Neural cell (in vitro differentiated cells): ENCODE results near the gene NKX2-2. TPM values are rescaled to one million over a fixed set of nuclear protein-coding genes. Genes with fewer than 3 reads are reported as not detected.

Experiments used
- H2AFZ ChIP-seq: fragments of 200-600, 300-800 bp; sonication (generic), shearing (Covaris generic); 2 replicates; pipeline ENCODE4 v1.6.0; 2014; ENCODE audit warnings: low read depth, mild to moderate bottlenecking, antibody characterized with exemption, low read length, moderate library complexity
- H3F3A ChIP-seq: fragments of 200-600 bp; shearing (Covaris generic); 2 replicates; pipeline ENCODE4 v1.6.1; 2016; ENCODE audit warnings: mild to moderate bottlenecking, moderate library complexity, mixed read lengths, antibody characterized with exemption, low read length; ENCODE audit not compliant: insufficient read depth, poor library complexity, severe bottlenecking
- H3K27ac ChIP-seq: fragments of 200-600, 300-800 bp; sonication (generic), shearing (Covaris generic); 2 replicates; pipeline ENCODE4 v1.5.1; 2014; ENCODE audit warnings: mild to moderate bottlenecking, low read length, moderate library complexity
- H3K27me3 ChIP-seq: fragments of 300-800, 200-600 bp; sonication (generic), shearing (Covaris generic); 2 replicates; pipeline ENCODE4 v1.6.0; 2014; ENCODE audit warnings: mild to moderate bottlenecking, low read depth, low read length, moderate library complexity; ENCODE audit not compliant: insufficient read depth
- H3K36me3 ChIP-seq: fragments of 300-800, 200-600 bp; sonication (generic), shearing (Covaris generic); 2 replicates; pipeline ENCODE4 v1.5.1; 2014; ENCODE audit warnings: mild to moderate bottlenecking, antibody characterized with exemption, low read length, moderate library complexity; ENCODE audit not compliant: insufficient read depth
- H3K4me2 ChIP-seq: fragments of 300-800, 200-600 bp; sonication (generic), shearing (Covaris generic); 2 replicates; pipeline ENCODE4 v1.6.0; 2014; ENCODE audit warnings: mild to moderate bottlenecking, low read length
- H3K4me3 ChIP-seq: fragments of 300-800, 200-600 bp; sonication (generic), shearing (Covaris generic); 2 replicates; pipeline ENCODE4 v1.5.1; 2014; ENCODE audit warnings: mild to moderate bottlenecking, low read length, moderate library complexity
- H3K79me2 ChIP-seq: fragments of 200-600 bp; shearing (Covaris generic); replicated peaks from 2 replicates; pipeline ENCODE4 v1.6.0; 2014; ENCODE audit warnings: mild to moderate bottlenecking, low read length, moderate library complexity; ENCODE audit not compliant: insufficient read depth
- H3K9ac ChIP-seq: fragments of 300-800, 200-600 bp; sonication (generic), shearing (Covaris generic); 2 replicates; pipeline ENCODE4 v1.6.1; 2016; ENCODE audit warnings: mild to moderate bottlenecking, low read length, mixed read lengths
- H3K9me2 ChIP-seq: fragments of 200-600 bp; shearing (Covaris generic); 2 replicates; pipeline ENCODE4 v1.6.1; 2016; ENCODE audit warnings: mild to moderate bottlenecking, low read length, mixed read lengths; ENCODE audit not compliant: insufficient read depth
- H3K9me3 ChIP-seq: fragments of 200-600, 300-800 bp; sonication (generic), shearing (Covaris generic); 2 replicates; pipeline ENCODE4 v1.6.1; 2016; ENCODE audit warnings: mild to moderate bottlenecking, mixed run types, low read length, moderate library complexity, mixed read lengths
- H4K20me1 ChIP-seq: fragments of 200-600 bp; shearing (Covaris generic); 2 replicates; pipeline ENCODE4 v1.6.1; 2016; ENCODE audit warnings: mild to moderate bottlenecking, mixed run types; ENCODE audit not compliant: insufficient read depth
- EP300 ChIP-seq: fragments of 450-650 bp; conservative IDR thresholded peaks from 2 replicates; pipeline ENCODE4 v1.6.1; 2014; ENCODE audit warnings: antibody characterized with exemption, mild to moderate bottlenecking, moderate library complexity; ENCODE audit not compliant: poor library complexity, severe bottlenecking
- EZH2 ChIP-seq: fragments of 200-600, 300-800 bp; shearing (Covaris generic), sonication (generic); IDR thresholded peaks from 2 replicates; pipeline ENCODE4 v1.6.1; 2014; ENCODE audit warnings: antibody characterized with exemption, low read length, borderline replicate concordance, mild to moderate bottlenecking; ENCODE audit not compliant: insufficient read depth, poor library complexity, severe bottlenecking
- MXI1 ChIP-seq: fragments of 450-650 bp; conservative IDR thresholded peaks from 2 replicates; pipeline ENCODE4 v1.6.1; 2014; ENCODE audit warnings: antibody characterized with exemption, mild to moderate bottlenecking; ENCODE audit not compliant: poor library complexity, severe bottlenecking
- POLR2AphosphoS5 ChIP-seq: IDR thresholded peaks from 2 replicates; pipeline ENCODE4 v1.6.1; 2012
- RAD21 ChIP-seq: fragments of 450-650 bp; conservative IDR thresholded peaks from 2 replicates; pipeline ENCODE4 v1.6.1; 2014; ENCODE audit warnings: antibody characterized with exemption, mild to moderate bottlenecking, moderate library complexity
- SMC3 ChIP-seq: fragments of 450-650 bp; conservative IDR thresholded peaks from 2 replicates; pipeline ENCODE4 v1.6.1; 2014; ENCODE audit warnings: antibody characterized with exemption, mild to moderate bottlenecking, moderate library complexity; ENCODE audit not compliant: poor library complexity
- TAF1 ChIP-seq: IDR thresholded peaks from 2 replicates; pipeline ENCODE4 v1.6.1; 2012; ENCODE audit warnings: low read depth
- polyA plus RNA-seq: library from polyadenylated mRNA; depleted of rRNA; stranded (reverse); fragments of >200 nt; gene quantifications from 2 replicates; pipeline ENCODE4 v1.2.3, GENCODE V29; 2014
- TF ChIP-seq, protein P1 (sequence below): IDR thresholded peaks from 2 replicates; pipeline ENCODE4 v1.6.1; 2012; ENCODE audit warnings: borderline replicate concordance
- TF ChIP-seq, protein P2 (sequence below): fragments of 450-650 bp; IDR thresholded peaks from 2 replicates; pipeline ENCODE4 v1.5.1; 2014; ENCODE audit warnings: antibody characterized with exemption, mild to moderate bottlenecking, moderate library complexity; ENCODE audit not compliant: poor library complexity, severe bottlenecking

Gene NKX2-2
- polyA plus RNA-seq, 1 donor from 2014 or later = not detected

DNA sequence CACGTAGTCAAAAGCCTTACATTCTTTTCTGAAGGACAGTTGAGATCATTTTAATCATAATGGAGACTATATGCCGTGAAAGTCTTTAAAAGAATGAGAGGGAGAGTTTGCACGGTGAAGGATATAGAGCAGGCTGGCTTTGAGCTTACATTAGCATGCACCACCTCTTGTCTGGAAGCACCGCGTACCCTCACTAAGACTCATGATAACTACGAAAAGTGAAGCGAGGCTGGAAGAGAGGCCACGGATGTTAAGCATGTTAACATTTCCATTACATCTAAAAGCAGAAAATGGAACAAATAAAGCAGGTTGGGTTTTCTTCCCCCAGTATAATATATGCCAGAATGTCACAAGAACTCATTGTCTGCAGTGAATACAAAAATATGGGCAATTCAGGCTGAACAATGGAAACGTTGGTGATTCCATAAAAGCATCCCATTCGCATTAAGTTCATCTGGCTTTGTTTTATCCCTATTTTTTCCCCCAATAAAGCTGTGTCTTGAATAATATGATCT lies 40.6 kb upstream of the NKX2-2 start:
- Histone ChIP-seq H4K20me1 (no peaks in the 10 kb centered on the region), H3K27ac (no peak overlapping the region), H3K4me2 (no peak overlapping the region), H3K36me3 (no peaks in the 10 kb centered on the region), H3K9ac (no peak overlapping the region), H3K9me3 (no peaks in the 10 kb centered on the region), H2AFZ (no peak overlapping the region), H3K79me2 (no peaks in the 10 kb centered on the region), H3F3A (no peaks in the 10 kb centered on the region), H3K4me3 (no peak overlapping the region), H3K9me2 (no peaks in the 10 kb centered on the region), H3K27me3 (no peaks in the 10 kb centered on the region)
- TF ChIP-seq, protein P1, sequence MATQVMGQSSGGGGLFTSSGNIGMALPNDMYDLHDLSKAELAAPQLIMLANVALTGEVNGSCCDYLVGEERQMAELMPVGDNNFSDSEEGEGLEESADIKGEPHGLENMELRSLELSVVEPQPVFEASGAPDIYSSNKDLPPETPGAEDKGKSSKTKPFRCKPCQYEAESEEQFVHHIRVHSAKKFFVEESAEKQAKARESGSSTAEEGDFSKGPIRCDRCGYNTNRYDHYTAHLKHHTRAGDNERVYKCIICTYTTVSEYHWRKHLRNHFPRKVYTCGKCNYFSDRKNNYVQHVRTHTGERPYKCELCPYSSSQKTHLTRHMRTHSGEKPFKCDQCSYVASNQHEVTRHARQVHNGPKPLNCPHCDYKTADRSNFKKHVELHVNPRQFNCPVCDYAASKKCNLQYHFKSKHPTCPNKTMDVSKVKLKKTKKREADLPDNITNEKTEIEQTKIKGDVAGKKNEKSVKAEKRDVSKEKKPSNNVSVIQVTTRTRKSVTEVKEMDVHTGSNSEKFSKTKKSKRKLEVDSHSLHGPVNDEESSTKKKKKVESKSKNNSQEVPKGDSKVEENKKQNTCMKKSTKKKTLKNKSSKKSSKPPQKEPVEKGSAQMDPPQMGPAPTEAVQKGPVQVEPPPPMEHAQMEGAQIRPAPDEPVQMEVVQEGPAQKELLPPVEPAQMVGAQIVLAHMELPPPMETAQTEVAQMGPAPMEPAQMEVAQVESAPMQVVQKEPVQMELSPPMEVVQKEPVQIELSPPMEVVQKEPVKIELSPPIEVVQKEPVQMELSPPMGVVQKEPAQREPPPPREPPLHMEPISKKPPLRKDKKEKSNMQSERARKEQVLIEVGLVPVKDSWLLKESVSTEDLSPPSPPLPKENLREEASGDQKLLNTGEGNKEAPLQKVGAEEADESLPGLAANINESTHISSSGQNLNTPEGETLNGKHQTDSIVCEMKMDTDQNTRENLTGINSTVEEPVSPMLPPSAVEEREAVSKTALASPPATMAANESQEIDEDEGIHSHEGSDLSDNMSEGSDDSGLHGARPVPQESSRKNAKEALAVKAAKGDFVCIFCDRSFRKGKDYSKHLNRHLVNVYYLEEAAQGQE = no peak
- TF ChIP-seq RAD21 (no peak), EP300 (no peak), SMC3 (no peak), MXI1 (no peak), POLR2AphosphoS5 (no peak), EZH2 (no peak), TAF1 (no peak)
- TF ChIP-seq, protein P2, sequence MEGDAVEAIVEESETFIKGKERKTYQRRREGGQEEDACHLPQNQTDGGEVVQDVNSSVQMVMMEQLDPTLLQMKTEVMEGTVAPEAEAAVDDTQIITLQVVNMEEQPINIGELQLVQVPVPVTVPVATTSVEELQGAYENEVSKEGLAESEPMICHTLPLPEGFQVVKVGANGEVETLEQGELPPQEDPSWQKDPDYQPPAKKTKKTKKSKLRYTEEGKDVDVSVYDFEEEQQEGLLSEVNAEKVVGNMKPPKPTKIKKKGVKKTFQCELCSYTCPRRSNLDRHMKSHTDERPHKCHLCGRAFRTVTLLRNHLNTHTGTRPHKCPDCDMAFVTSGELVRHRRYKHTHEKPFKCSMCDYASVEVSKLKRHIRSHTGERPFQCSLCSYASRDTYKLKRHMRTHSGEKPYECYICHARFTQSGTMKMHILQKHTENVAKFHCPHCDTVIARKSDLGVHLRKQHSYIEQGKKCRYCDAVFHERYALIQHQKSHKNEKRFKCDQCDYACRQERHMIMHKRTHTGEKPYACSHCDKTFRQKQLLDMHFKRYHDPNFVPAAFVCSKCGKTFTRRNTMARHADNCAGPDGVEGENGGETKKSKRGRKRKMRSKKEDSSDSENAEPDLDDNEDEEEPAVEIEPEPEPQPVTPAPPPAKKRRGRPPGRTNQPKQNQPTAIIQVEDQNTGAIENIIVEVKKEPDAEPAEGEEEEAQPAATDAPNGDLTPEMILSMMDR = no peak

DNA sequence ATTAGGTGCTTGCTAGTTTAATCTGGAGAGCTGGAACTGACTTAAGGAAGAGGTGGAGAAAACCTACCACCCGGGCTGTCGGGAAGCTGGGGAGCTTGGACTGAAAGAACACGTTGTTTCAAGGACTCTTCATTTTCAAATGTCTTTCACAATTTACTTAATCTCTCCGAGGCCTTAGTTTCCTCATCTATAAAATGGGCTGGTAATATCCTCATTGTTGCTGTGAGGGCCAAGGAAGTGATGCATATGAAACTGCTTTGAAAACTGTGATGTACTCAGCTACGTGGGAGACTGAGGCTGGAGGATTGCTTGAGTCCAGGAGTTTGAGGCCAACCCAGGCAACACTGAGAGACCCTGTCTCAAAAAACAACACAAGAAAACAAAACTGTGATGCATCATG lies 36.7 kb upstream of the NKX2-2 start:
- Histone ChIP-seq H3K9me2 (no peaks in the 10 kb centered on the region), H4K20me1 (no peaks in the 10 kb centered on the region), H3K79me2 (no peaks in the 10 kb centered on the region), H3K9ac (no peak overlapping the region), H3K4me3 (no peak overlapping the region), H3K27ac (no peak overlapping the region), H3K9me3 (no peaks in the 10 kb centered on the region), H3K36me3 (no peaks in the 10 kb centered on the region), H2AFZ (no peak overlapping the region), H3F3A (no peaks in the 10 kb centered on the region), H3K27me3 (no peaks in the 10 kb centered on the region), H3K4me2 (no peak overlapping the region)
- TF ChIP-seq POLR2AphosphoS5 (no peak), EZH2 (no peak), RAD21 (no peak), MXI1 (no peak), TAF1 (no peak), SMC3 (no peak), EP300 (no peak)
- TF ChIP-seq, protein P2 = no peak
- TF ChIP-seq, protein P1 = no peak
